ENCODE results near the gene TACC2. TPM values are rescaled to one million over a fixed set of nuclear protein-coding genes. Genes with fewer than 3 reads are reported as not detected.

TACC2 gene
- total RNA-seq, 1 donor from 2014 or later = 11.2 TPM

- peak; percentile 70 for DNase-seq (ENCODE audit: low read depth)
Measured at GRCh38 chr10:122144199-122144598, 155.2 kb downstream of the TACC2 start.

DNA sequence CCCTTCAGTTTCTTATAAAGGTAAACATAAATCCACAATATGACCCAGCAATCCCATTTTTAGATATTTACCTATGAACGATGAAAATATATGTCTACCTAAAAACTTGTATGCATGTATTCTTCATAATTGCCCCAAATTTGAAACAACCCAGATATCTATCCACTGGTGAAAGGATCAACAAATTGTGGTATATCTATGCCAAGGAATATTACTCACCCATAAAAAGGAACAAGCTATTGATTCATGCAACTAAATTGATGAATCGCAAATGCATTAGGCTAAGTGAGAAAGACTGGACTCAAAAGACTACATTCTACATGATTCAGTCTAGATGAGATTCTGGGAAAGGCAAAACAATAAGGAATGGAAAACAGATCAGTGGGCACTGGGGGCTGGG, 156.2 kb downstream of the TACC2 start:
- DNase-seq (ENCODE audit: low read depth) = no peak

DNA sequence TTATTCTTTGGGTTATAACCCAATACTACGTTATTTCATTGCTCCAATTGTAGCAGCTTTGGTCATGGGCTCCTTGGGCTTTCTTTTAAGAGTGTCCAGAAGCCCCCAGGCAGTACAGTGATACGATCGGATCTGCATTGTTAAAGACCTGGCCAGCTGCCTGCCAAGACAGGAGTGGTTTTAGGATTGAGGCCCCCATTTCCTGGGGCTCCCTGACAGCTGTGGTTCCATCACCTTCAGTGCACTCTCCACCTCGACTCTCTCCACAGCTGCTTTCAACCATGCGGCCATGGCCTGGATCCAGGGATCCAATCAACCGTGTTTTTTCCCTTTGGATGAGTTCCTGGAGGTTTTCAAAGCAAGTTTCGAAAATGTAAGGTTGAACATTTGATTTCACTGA, 158.7 kb downstream of the TACC2 start:
- peak; percentile 59 for DNase-seq (ENCODE audit: low read depth)

GRCh38 chr10:122148876-122149560, 160.1 kb downstream of the TACC2 start:
- DNase-seq (ENCODE audit: low read depth) = no peak

- no peak for DNase-seq (ENCODE audit: low read depth)
Measured at GRCh38 chr10:122149561-122150505, 160.9 kb downstream of the TACC2 start.

DNA sequence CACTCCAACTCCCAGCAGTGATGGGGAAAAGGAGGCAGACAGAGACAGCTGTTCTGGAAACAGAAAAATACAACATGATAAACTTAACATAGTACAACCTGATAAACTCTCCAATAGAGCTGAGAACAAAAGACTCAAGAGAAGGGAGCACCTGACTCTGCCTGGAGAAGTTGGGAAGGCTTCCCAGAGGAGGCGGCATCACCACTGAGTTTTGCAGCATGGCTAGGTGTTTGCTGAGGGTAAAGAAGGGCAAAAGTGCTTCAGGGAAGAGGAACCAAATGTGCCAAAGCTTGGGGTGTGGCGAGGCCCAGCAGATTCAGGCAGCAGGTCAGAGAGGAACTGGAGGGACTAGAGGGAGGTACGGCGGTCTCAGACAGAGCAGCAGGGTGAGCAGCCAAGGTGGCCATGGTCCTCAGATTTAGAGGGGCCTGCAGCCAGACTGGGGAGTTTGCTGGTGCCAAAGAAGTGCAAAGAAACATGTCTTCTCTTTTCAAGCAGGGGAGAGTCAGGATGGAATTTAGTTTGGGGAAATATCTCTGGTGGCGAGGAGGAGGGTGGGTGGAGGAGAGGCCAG, 162.2 kb downstream of the TACC2 start:
- DNase-seq (ENCODE audit: low read depth) = no peak

- no peak for DNase-seq (ENCODE audit: low read depth)
Measured at GRCh38 chr10:122152544-122152943, 163.6 kb downstream of the TACC2 start.

DNA sequence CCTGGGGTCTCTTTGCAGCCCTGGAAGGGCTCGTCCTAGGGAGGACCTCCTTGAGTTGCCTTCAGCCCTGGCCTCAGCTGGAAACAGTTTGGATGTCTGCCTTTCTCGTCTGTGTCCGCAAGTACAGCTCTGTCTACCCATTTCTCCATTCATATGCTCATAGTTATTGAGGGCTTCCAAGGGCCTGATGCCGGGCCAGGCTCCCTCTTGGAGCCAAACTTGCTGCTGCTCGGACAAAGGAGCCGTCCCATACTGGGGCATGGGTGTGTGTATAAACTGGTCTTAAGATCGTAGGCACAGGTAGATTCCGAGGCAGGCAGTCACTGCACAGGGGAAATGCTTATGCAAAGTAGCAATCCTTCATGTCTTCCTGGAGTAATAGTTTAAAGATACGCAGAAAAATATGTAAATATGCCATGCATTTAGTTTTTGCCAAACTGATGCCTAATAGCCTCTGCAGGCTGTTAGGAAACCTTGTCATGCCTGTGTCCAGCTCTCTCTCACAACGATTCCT, 165.1 kb downstream of the TACC2 start:
- no peak for DNase-seq (ENCODE audit: low read depth)

DNA sequence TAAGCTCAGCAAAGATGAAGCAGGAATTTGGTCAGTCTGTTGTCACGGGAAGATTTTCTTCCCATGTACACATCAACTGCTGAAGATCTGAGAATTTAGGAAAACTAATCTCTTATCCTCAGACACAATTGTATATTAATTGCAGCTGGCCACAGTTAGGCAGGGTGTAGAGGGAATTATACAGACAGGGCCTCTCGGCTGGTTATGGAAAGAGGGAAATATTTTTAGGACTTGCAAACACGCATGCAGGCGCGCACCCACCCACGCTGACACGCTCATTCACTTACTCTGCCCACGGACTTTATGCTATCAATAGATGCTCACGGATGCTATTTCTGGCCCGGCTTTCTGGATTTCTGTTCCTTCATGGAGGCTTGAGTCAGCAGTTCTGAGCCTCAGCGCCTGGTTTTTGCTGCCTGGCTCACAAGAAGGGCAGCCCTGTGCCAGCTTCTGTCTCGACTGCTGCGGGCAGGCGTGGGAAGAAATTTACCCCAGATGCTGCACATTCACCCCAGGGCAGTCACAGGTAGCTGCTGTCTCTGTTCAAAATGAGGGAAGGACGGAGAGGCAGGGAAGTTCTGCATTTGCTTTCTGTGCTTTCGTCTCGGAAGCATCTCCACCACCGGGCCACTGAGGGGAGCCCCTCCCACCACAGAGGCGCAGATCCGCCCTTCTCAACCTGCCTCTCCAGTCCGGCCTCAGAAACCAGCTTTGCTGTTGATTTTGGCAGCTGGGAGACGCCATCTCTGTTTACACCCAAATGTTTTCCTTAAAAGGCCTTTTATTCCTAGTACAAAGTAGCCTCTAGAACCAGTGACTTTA, 165.8 kb downstream of the TACC2 start:
- DNase-seq (ENCODE audit: low read depth) = no peak

DNA sequence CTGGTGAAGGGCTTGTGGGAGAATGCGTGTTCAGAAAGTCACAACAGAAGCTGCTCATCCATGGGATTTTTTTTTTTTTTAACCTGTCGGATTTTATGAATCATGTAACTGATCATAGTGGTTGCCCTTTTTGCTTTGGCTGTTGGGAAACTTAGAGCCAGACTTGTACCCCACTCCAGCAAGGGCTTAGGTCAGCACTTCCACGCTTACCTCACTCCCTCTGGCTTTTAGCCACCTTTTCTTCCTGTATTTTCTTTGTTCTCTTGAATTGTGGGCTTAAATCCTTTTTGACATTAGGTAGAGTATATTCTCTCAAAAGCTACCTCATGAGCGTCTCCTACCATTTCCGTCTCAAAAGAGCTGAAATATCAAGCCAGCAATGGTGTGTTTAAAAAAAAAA, 168.5 kb downstream of the TACC2 start:
- DNase-seq (ENCODE audit: low read depth) = no peak

DNA sequence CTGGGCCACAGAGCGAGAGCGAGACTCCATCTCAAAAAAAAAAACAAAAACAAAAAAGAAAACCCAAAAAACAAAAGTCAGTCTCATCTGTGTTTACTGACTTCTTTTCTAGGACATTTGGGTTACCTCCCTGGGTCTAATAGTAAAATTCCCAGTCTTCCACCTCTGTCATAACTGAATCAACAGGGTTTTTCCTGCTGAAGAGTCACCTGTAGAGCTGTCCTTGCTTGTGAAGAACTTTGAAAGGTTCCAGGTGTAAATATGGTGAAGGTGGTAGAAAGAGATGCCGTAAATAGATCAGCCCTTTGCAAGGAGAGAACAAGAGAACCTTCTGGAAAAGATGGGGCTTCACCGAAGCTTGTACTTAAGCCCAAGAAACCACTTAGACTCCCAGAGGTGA, 169.4 kb downstream of the TACC2 start:
- no peak for DNase-seq (ENCODE audit: low read depth)

DNA sequence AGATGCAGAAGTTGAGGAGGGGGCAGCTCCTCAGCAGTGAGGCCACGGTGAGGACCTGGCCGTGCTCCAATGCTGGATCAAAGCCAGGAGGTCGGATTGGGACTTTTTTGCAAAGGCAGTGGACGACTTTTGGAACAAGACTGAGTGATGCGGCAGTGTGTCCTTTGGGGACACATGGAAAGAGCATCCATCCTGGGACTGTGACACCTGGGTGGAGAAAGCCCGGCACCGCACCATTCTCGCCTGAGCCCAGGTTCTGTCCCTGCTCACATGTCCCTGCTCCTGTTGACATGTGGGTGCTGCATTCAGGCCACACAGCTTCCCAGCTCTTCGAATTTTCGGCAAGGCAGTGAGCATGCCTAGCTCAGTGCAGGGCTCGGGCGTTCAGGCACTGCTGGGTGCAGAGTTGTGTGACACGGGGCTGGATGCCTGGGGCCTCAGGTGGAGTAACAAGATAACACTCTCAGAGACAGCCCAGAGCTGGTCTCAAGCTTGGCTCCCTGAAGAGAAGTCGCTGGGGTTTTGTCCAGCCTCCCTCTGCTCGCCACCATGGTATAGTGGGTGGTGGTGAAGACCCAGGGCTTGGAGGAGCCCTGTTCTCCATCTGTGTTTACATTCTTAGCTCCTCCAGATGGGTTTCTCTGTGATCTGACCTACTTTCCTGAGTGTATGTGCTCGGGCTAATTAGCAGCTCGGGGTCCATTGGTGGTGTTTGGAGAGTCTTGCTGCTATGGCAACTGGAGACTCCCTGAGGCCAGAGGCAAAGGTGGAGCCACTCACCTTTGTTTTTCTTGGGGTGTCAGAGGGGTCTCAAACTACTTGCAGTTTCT, 170.4 kb downstream of the TACC2 start:
- DNase-seq (ENCODE audit: low read depth) = no peak

DNA sequence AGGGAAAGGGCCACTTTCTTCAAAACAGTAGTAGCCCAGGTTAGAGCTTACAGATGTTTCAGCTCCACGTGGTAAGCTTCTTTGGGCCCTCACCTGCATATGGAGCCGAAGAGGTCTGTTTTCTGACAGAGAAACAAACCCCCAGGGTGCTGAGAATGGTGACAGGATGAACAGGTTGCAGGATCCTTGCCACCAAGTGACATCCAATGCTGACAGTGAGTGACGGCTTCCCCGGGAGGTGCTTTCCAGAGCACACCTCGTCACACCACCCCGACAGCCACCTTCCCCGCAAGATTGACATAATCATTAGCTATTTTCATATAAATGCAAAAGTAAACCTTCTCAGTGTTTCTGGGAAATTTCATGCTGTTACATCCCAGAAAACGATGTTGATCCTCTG, 172.8 kb downstream of the TACC2 start:
- DNase-seq (ENCODE audit: low read depth) = no peak

- no peak for DNase-seq (ENCODE audit: low read depth)
Measured at GRCh38 chr10:122162671-122163173, 173.8 kb downstream of the TACC2 start.

DNA sequence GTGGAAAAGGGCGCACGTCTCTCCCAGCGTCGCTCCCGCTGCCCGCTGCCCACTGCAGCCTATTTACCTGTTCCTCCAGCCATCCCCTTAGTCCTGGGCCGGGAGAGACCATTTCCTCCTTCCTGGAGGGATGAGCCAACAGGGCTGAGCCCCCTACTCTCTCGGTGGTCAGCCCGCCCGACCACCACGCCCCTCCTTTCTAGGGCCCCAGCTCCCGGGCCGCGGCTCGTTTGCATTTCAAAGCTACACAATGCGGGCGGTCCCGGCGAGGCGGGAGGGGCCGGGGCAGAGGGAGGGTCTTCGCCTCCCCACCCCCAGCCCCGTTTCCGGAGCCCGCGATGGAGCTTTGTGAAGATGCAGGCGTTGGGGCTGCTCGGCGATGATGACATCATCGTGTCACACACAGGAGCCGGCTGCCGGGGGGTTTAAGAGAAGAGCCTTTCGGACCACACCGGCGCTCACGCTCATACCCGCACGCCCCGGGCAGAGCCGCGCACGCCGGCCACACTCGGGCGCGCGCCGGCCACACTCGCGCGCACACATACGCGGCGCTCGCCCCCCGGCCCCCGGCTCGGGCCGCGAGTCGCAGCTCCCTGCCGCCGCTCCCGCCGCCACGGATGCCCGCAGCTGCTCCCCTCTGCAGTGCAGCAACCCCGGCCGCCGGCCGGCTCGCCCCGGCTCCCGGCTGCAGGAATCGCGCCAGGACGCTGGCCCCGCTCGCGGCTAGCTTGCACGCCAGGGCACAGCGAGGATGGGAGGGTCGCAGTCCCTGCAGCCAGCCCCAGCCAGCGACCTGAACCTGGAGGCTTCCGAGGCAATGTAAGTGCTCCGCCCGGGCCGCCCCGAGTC, 174.4 kb downstream of the TACC2 start:
- no peak for DNase-seq (ENCODE audit: low read depth)

DNA sequence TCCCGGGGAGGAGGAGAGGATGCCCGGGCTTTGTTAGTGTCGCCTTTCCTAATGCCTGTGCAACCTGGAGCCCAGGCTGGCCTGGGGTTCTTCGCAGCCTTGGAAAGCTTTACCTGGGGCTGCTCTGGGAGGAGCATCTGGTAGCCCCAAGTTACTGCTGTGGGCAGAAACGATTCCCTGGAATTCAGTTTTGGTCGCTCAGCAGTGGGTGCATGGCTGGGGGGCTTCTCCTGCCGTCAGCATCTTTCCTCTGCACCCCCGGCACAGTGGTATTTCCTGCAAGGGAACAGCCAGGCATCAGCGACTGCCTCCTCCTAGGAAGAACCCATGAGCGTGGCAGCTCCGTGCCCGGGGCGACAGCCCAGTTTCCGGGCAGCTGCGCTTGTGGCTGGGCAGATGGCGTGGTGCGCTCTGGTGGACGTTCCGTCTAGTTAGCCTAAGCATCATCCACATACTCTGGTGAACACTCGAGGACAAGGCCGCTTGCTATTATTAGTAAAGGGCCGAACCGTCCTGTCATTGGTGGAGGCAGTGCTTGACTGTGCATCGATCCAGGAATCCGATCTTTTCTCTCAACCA, 175.1 kb downstream of the TACC2 start:
- DNase-seq (ENCODE audit: low read depth) = no peak

DNA sequence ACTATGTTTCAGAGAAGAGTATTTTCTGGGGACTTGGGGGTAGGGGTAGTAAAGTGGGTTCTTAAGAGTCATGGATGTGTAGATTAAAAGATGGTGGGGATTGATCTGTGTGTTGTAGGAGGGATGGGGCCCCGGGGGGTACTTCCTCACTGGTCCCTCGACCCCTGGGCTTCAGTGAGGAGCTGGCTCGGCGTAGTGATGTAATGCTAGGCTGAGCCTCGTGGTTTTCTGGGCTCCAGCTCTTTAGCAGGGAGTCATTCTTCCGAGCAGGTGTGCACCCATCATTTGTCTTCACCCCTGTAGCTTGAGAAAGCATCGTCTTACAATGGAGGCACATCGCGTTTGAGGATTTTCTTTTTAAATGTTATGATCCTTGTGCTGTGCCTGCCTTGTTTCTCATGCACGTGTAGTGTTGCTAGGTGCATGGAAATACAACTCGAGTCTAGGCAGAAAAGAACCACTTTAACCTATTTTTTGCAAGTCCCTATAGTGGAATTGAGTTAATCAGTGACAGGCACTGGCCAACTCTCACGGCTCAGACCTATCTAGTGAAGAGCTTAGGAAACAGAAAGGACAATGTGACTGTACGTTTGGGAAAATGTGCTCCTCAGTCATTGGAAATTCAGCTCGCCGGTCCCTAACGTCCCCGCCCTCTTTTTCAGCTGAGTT, 176.0 kb downstream of the TACC2 start:
- peak; percentile 88 for DNase-seq (ENCODE audit: low read depth)

DNA sequence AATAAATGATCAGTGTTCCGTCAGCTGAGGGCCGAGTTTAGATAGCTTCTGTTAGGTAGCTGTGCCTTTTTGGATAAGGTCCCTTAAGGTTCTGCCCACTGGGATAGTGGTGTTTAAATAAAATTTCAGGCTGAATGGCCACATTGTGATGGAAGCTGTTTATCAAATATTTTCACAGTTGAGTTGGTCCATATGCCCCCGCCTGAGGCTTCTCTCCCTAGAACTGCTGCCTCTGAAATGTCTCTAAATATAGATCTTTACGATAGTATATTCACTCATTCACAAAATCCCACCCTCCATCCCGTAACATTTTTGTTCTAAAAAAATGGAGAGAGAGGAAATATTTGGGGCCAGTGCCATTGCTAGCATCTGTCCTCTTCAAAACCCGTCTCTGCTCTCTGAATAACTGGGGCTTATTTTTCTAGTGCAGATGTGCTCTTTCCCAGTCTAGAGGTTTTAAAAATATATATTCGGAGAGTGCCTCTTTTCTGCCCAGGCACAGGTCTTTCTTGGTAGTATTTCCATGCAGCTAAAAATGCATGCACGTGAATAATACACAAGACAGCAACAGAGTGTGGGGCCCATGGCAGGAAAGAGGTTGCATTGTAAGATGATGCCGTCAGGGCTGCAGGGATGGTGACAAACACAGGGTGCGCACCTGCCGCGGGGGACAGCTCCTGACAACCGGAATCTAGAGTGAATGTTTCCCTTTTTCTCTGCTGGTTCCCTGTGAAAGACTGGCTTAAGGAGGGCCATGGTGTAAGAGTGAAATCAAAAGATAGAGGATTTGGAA, 176.7 kb downstream of the TACC2 start:
- no peak for DNase-seq (ENCODE audit: low read depth)
